T-helper 22 cell (primary cell): ENCODE data around the gene UNC13B.
"Not testable (repeated sequence)": the region's sequence is repeated elsewhere in the genome, so short reads cannot be mapped to it uniquely, and the experiment has no call there.

Source experiments
- DNase-seq: peaks from one replicate; pipeline ENCODE4 v3.0.0-alpha.2; 2020; ENCODE audit warnings: low read depth

UNC13B gene

DNA sequence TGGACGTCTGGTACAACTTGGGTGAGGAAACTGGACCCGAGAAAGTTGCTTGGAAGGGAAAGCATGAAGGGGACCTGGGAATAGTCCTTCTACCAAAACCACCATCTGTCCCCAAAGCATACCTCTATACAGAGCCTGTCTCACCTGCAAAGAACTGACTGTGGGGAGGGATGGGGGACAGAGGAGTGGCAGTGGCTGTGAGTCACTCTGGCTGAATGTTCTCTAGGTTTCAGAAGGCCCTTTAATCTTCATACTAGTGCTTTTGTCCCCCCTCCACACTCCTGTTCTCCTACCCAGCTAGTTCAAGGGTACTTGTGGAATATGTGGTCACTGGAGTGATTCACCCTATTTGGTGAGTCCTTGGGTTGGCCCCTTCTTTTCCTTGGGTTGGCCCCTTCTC is 218.8 kb downstream of the UNC13B start:
- DNase-seq: no peak

DNA sequence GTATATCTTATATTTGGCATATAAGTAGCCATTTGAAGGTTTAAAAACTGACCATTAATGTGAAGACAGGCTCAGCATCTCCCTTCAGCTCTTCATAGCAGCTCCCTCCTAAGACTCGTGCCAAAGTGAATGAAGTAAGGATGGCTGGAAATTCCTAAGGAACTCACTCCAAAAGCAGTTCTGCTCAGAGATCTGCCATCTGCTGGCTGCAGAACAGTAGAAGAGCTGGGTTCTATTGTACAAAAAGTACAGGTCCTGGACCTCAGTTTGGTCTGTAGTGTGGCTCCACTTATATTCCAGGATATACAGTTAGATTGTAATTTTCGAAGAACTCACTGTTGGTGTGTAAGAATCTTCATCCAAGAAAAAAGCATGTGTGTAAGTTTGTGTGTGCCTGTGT is 223.2 kb downstream of the UNC13B start:
- no peak for DNase-seq

- DNase-seq: no peak
These were observed 233.4 kb downstream of the UNC13B start for GRCh38 chr9:35395076-35395705.

DNA sequence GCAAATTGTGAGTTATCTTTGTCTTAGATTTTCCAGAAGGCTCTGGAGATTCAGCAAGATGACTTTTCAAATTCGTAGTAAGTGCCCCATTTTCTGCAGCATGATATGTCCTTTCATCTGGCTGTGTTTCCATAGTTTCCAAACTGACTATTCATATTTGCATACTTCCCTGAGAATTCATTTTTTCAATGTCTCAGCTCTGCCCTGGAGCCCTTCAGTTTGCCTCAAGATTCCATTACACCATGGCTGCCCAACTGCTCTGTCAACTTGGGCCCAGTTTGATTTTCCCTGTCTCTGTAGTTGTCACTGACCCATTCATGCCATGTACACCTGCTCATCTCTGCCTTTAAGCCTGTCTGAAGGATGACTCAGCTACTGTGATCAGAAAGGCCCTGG is 233.9 kb downstream of the UNC13B start:
- no peak for DNase-seq

DNA sequence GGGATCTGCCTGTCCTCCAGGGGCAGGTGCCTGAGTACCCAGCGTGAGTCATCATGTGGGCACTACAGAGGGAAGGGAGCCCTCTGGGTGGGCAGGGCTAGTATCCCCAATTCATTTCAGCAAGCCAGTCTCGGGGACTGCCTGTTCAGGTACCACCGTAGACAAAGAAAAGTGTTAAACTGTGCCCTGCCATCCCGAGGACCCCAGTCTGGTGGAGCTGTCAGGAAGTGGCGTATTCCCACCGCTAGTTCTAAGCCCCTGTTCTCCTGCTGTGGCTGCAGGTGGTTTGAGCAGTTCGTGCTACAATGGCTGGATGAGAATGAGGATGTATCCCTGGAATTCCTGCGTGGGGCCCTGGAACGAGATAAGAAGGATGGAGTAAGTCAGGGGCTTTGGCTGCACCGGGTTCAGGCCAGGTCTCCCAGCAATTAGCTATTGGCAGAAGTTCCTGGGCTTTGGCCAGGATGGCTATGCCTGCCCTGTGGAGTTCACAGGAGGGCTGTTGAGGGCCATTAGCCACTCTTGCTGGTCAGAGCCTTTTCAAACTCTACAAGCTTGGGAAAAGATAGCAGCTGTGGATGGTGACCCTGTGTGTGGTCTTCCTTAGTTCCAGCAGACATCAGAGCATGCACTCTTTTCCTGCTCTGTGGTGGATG is 234.9 kb downstream of the UNC13B start:
- no peak for DNase-seq

DNA sequence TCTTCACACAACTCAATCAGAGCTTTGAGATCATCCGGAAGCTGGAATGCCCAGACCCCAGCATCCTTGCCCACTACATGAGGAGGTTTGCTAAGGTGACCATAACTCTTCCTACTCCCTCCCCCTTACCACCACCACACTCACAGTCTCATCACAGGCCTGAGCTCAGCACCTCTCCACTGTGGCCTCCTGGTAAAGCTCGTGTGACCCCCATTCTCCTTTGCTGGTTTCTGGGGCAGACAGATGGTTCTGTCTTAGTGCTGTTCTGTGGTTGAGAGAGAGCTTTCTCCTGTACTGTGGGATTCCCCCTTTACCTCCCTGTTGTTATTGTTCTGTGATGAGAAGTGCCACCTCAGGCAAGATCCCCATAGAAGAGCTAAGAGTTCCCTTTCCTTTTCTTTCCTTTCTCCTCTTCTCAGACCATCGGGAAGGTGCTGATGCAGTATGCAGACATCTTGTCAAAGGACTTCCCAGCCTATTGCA is 235.4 kb downstream of the UNC13B start:
- no peak for DNase-seq

- no peak for DNase-seq
These were observed 236.1 kb downstream of the UNC13B start for GRCh38 chr9:35397923-35398322.

GRCh38 chr9:35398651-35399335 is 237.0 kb downstream of the UNC13B start:
- DNase-seq: no peak

DNA sequence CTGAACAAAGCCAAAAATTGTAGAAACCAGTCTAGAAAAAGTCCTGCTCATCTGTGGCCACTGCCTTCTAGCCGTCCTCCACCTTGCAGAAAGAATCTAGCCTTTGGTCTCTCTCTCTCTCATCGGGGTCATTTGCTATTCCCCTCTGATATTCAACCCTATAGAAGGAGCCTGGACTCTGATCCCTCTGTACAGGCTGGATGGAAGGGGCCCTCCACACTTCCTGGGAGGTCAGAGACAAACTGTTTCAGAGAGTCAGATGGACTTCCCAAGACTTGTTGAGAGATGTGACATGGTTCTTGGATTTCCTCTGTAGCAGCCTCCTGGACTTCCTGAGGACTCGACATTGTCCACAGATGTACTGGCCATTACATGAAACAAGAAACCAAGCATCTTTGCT is 243.1 kb downstream of the UNC13B start:
- no peak for DNase-seq

GRCh38 chr9:35406183-35406959 is 244.6 kb downstream of the UNC13B start:
- no peak for DNase-seq

DNA sequence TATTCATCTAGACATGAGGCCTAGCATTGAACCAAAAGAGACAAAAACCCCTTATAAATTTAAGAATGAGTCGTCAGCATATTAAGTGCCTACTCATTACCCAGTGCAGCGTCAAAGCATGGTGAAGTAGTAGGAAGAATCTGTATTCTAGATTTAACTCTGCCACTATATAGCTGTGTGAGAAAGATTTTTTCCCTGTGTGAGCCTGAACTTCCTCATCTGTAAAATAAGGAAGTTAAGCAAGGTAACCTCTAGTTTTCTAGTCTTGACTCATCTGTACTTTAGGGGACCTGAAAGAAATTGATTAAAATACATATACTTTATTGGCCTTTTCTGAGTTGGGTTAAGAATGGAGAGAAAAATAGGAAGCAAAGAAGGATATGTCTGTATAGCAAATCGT is 246.0 kb downstream of the UNC13B start:
- no peak for DNase-seq

DNA sequence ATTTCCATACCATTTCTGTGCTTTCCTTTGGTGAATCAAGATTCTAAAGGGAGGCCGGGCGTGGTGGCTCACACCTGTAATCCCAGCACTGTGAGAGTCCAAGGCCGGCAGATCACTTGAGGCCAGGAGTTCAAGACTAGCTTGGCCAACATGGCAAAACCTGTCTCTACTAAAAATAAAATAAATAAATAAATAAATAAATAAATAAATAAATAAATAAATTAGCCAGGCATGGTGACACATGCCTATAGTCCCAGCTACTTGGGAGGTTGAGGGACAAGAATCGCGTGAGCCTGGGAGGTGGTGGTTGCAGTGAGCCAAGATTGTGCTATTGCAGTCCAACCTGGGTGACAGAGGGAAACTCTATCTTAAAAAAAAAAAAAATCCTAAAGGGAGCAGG is 247.6 kb downstream of the UNC13B start:
- not testable (repeated sequence) for DNase-seq

DNA sequence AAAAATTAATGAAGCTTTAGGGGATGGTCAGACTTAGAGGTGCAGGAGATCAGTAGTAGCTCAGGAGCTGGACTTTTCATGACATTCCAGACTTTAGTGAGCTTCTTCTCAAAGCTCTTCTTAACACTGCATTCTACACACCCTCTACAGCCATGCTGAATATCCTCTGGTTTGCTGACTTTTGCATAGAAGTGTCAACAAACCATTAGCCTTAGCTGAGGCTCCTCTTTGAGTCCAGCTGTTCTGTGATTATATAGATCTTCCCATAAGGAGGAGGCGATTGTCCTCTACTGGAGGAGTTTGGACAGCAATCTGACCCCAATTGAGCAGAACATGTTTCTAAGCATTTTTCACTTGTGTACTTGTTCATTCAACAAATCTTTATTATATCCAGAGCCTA is 253.1 kb downstream of the UNC13B start:
- no peak for DNase-seq

DNA sequence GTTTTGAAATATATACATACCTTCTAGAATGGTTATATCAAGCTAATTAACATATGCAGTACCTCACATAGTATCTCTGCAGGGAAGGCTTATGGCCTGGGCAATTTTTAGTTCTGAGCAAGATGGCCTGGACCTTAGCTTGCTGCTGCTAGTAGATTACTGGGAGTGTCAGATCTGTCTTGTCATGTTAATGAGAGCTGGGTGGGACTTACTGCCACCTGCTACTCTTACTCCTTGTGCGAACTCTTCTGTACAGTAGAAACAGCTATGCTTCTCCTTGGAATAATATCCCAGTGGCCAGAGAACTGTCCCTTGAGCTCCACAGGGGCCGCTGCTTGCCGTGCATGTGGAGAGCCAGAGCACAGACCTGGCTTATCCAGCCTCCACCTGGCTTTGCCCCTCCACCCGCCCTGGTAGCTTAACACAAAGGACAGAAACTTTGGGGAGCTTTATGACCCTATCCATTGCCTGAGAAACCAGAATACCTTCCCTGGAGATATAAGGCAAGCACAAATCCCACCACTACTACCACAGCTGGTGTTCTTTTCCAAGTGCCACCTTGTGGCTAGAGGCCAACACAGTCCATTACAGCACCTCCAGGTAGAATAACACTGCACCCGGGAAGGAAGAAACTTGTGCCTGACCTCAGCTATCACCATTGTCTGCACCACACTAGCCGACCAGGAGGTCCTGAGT is 253.7 kb downstream of the UNC13B start:
- DNase-seq: no peak

DNA sequence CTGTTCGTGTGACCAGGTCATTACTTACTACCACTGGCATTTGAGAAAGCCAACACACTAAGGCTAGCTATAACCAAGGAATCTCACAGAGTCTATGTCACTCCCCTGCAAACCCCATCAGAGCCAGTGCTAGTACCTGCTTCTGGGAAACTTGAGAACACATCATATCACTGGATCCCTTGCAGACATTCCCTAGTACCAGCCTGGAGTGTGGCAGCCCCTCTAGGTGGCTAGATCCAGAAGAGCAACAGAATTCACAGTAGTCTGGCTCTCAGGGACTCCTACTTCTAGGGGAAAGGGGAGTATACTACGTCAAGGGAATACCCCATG is 254.3 kb downstream of the UNC13B start:
- DNase-seq: no peak

- no peak for DNase-seq
These were observed 260.5 kb downstream of the UNC13B start for GRCh38 chr9:35422346-35422745.

DNA sequence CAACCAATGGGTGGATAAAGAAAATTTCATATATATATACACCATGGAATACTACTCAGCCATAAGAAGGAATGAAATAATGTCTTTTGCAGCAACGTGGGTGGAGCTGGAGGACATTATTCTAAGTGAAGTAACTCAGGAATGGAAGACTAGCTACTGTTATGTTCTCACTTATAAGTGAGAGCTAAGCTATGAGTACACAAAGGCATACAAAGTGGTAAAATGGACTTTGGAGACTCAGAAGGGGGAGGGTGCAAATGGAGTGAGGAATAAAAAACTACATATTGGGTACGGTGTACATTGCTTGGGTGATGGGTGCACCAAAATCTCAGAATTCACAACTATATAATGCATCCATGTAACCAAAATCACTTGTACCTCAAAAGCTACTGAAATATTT is 260.9 kb downstream of the UNC13B start:
- no peak for DNase-seq

DNA sequence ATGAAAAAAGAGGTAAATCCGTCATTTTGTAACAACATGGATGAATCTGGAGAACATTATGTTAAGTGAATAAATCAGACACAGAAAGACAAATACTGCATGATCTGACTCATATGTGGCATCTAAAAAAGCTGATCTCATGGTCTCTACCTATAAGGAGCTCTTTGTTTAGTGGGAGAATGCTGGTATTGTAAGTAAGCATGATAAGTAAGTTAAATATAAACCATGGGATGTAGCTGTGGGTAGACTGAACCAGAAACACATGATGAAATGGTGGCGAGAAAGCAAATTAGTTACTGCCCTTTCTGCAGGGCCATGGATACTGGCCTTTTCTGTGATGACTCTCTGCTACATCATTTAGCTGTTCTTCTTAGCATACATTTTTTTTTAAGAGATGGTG is 261.7 kb downstream of the UNC13B start:
- DNase-seq: no peak

DNA sequence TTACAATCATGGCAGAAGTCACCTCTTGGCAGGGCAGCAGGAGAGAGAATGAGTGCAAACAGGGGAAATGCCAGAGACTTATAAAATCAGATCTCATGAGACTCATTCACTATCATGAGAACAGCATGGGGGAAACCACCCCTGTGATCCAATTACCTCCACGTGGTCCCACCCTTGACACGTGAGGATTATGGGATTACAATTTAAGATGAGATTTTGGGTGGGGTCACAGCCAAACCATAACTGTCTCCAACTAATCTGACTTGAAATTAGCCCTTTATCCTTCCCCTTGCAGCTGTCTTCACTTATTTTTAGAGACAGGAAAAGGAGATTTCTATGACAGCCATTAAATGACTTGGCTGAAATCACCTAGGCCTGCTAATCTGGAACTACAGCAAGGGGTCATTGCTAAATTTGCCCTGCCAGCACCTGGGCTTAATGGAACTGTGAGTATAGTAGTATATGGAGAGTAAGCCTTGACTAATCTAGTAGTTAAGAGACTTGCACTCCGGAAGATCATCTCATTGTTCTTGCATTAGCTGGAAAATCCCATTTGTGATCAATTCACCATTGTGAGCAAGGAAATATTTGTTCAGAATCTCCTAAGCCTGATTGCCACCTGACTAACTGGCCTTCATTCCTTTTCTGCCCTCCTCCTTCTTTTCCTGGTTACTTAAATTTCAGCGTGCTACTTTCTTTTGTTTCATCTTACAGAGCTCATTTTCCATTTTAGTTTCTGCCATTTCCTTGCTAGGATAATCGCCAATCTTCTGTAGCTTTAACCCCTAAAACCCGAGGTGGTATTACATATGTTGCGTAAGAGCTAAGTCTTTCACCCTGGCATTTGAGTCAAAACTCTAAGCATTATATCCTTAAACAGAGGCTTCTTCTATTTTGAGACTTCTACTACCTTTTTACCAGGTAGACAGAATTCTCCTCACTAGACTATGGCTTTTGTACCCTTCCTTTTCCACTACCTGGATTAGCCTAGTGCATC is 262.8 kb downstream of the UNC13B start:
- DNase-seq: no peak

GRCh38 chr9:35426627-35427026 is 264.8 kb downstream of the UNC13B start:
- DNase-seq: no peak

- DNase-seq: no peak
These were observed 269.7 kb downstream of the UNC13B start for GRCh38 chr9:35431467-35431866.
